K562 (cell line): ENCODE results near the gene ATRAID. TPM values are rescaled to one million over a fixed set of nuclear protein-coding genes. Genes with fewer than 3 reads are reported as not detected.

Experiments used
- ARID1B ChIP-seq: fragments of 450-650 bp; IDR thresholded peaks from 2 replicates; pipeline ENCODE4 v1.6.1; 2016; ENCODE audit warnings: antibody characterized with exemption, mild to moderate bottlenecking, inconsistent platforms
- CBFB ChIP-seq: sonication (generic); formaldehyde crosslinking; IDR thresholded peaks from 2 replicates; pipeline ENCODE4 v1.4.0; 2020; ENCODE audit warnings: mild to moderate bottlenecking, missing genetic modification reagents
- E2F6 ChIP-seq, 2 experiments: IDR thresholded peaks; 2 replicates each; pipeline ENCODE4 v1.6.1; 2011; ENCODE audit warnings: borderline replicate concordance in 1 of 2, control low read depth in 1 of 2, low read depth in 1 of 2, low read length in 1 of 2, mild to moderate bottlenecking in 1 of 2, mixed read lengths in 1 of 2, moderate library complexity in 1 of 2; ENCODE audit not compliant: insufficient read depth in 1 of 2, insufficient read length in 1 of 2, poor library complexity in 1 of 2, severe bottlenecking in 1 of 2; ENCODE audit errors: extremely low read depth in 1 of 2
- HDAC1 ChIP-seq, 2 experiments: fragments of 450-650 bp; IDR thresholded peaks; 2 replicates each; pipeline ENCODE4 v1.6.1; 2016 to 2017; ENCODE audit warnings: inconsistent platforms in 1 of 2, mild to moderate bottlenecking in 1 of 2, moderate library complexity in 1 of 2
- HMGN3 ChIP-seq: IDR thresholded peaks from 2 replicates; pipeline ENCODE4 v1.6.1; 2011; ENCODE audit warnings: borderline replicate concordance, low read depth, mild to moderate bottlenecking, mixed read lengths, low read length; ENCODE audit not compliant: insufficient read length; ENCODE audit errors: extremely low read depth
- LCOR ChIP-seq: sonication (generic); formaldehyde crosslinking; IDR thresholded peaks from 2 replicates; pipeline ENCODE4 v1.8.0; 2022; ENCODE audit warnings: mild to moderate bottlenecking, missing genetic modification reagents
- MTA1 ChIP-seq: fragments of 450-650 bp; IDR thresholded peaks from 2 replicates; pipeline ENCODE4 v1.6.1; 2017; ENCODE audit warnings: borderline replicate concordance
- SP1 ChIP-seq: sonication (generic); formaldehyde crosslinking; IDR thresholded peaks from 2 replicates; pipeline ENCODE4 v1.8.1; 2022; ENCODE audit warnings: mild to moderate bottlenecking, missing genetic modification reagents
- UBTF ChIP-seq, 2 experiments: IDR thresholded peaks; 2 replicates each; pipeline ENCODE4 v1.6.1; 2012; ENCODE audit warnings: improper control_type of control experiment in 2 of 2, low read depth in 2 of 2, low read length in 2 of 2, borderline replicate concordance in 1 of 2
- ZBTB33 ChIP-seq: sonication (generic); formaldehyde crosslinking; IDR thresholded peaks from 2 replicates; pipeline ENCODE4 v1.8.1; 2023; ENCODE audit warnings: mild to moderate bottlenecking, missing genetic modification reagents
- polyA plus RNA-seq, 8 experiments: library from polyadenylated mRNA; depleted of rRNA in 4 of 8; stranded (reverse) in 5 of 8; unstranded in 3 of 8; fragments of >200 nt; fragmentation: Nextera tagmentation in 2 of 8; fragmentation: Illumina TruSeq in 1 of 8; extraction: Ambion mirVana in 2 of 8; extraction: Trizol in 1 of 8; gene quantifications; 2 replicates each; pipeline versions ENCODE4 v1.2.1 to v1.2.3, GENCODE V29; 2011 to 2014; ENCODE audit warnings: inconsistent platforms in 1 of 8, missing spikeins in 1 of 8
- total RNA-seq, 7 experiments: library from RNA; depleted of rRNA in 6 of 7; stranded (reverse); fragments of >200 nt in 6 of 7; fragmentation: Illumina TruSeq in 2 of 7; extraction: Trizol in 2 of 7; gene quantifications; 2 replicates each; pipeline versions ENCODE4 v1.2.1 to v1.2.3, GENCODE V29; 2011 to 2021; ENCODE audit warnings: low replicate concordance in 1 of 7
- TF ChIP-seq, protein P1 (sequence below), 3 experiments: fragments of 200-800 bp in 1 of 3; sonication (Bioruptor generic) in 1 of 3; sonication (generic) in 1 of 3; formaldehyde crosslinking in 1 of 3; IDR thresholded peaks; 2 replicates each; pipeline versions ENCODE4 v1.6.1 to v1.8.0; 2016 to 2022; ENCODE audit warnings: mild to moderate bottlenecking in 2 of 3, missing compliant biosample characterization in 2 of 3, missing genetic modification characterization in 2 of 3, missing genetic modification reagents in 1 of 3
- TF ChIP-seq, protein P2 (sequence below), 3 experiments: IDR thresholded peaks in 2 of 3; conservative IDR thresholded peaks in 1 of 3; 2 replicates each; pipeline ENCODE4 v1.5.1; 2011 to 2012; ENCODE audit warnings: low read length in 3 of 3, mild to moderate bottlenecking in 3 of 3, control low read depth in 2 of 3, improper control_type of control experiment in 1 of 3, inconsistent platforms in 1 of 3, low read depth in 1 of 3, mixed read lengths in 1 of 3, moderate library complexity in 1 of 3; ENCODE audit not compliant: insufficient read depth in 2 of 3

ATRAID gene
- total and polyA plus RNA-seq, 9 of the 15 experiments (the other 6 are each of a cell fraction or from before 2014, with no cell fraction given): 70.2 to 187 (median 108) TPM

DNA sequence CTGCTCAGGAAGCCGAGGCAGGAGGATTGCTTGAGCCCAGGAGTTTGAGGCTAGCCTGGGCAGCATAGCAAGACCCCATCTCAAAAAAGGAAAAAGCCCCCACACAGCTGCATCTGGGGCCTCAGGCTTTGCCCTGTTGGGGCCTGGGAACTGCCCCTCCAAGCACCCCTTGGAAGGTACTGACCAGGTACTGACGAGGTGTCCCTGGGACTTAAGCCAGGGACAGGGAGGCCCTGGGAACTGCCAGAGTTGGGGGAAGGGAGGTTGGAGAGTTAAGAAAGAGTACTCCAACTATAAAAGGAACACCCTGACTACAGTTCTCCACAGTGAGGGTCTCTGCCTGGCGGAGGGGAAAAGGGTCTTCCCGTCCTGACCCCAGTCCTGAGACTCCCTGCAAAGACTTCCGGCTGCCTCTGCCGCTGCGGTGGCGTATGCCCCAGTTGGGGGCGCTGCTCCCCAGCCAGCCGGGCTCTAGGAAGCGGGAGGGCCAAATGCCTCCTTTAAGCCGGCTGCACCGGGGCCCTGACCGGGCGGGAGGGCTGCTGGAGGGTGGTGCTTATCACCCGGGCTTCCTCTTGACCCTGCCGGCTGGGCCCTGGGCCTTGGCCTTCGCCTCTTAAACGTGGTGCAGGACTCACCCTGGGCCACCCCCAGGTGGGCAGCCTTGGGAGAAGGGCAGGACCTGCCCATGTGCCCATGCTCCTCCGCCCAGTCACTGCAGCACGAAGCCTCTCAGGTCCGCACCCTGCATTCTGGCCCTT, 38.2 kb downstream of the ATRAID start (continued):
- TF ChIP-seq UBTF (IDR thresholded peaks at IDR 0.05; ENCODE audit: borderline replicate concordance in 1 of 2, low read depth in 2 of 2, low read length in 2 of 2): peak; percentile 80 to 93
- peak; percentile 16; the same call in 1 of the 2 replicates for TF ChIP-seq ARID1B
- peak; percentile 59; the same call in 1 of the 2 replicates for TF ChIP-seq CBFB (CRISPR knock-in tag)
- peak; percentile 65; the same call in 1 of the 2 replicates for TF ChIP-seq LCOR (CRISPR knock-in tag)
- TF ChIP-seq, protein P1, sequence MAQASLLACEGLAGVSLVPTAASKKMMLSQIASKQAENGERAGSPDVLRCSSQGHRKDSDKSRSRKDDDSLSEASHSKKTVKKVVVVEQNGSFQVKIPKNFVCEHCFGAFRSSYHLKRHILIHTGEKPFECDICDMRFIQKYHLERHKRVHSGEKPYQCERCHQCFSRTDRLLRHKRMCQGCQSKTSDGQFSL (CRISPR knock-in tag; IDR thresholded peaks at IDR 0.05): 0 out of 2 replicates have a peak, but pooled peaks have one; percentile 49
- TF ChIP-seq, protein P1 (tag; IDR thresholded peaks at IDR 0.05): no peak
- 0 out of 2 replicates have a peak, but pooled peaks have one; percentile 30 for TF ChIP-seq ZBTB33 (CRISPR knock-in tag)
- TF ChIP-seq HDAC1 (IDR thresholded peaks at IDR 0.05): peak in 1 of 2 experiments; percentile 9; a peak in 1 of 4 replicates
- peak; percentile 71 for TF ChIP-seq HMGN3
- TF ChIP-seq, protein P2, sequence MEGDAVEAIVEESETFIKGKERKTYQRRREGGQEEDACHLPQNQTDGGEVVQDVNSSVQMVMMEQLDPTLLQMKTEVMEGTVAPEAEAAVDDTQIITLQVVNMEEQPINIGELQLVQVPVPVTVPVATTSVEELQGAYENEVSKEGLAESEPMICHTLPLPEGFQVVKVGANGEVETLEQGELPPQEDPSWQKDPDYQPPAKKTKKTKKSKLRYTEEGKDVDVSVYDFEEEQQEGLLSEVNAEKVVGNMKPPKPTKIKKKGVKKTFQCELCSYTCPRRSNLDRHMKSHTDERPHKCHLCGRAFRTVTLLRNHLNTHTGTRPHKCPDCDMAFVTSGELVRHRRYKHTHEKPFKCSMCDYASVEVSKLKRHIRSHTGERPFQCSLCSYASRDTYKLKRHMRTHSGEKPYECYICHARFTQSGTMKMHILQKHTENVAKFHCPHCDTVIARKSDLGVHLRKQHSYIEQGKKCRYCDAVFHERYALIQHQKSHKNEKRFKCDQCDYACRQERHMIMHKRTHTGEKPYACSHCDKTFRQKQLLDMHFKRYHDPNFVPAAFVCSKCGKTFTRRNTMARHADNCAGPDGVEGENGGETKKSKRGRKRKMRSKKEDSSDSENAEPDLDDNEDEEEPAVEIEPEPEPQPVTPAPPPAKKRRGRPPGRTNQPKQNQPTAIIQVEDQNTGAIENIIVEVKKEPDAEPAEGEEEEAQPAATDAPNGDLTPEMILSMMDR (IDR thresholded peaks at IDR 0.05 in 2 of 3, conservative IDR thresholded peaks at IDR 0.05 in 1 of 3; ENCODE audit: insufficient read depth in 2 of 3, low read depth in 1 of 3, low read length in 3 of 3): peak; percentile 96 to 98 (median 97)
- no peak for TF ChIP-seq MTA1
- TF ChIP-seq E2F6 (IDR thresholded peaks at IDR 0.05; ENCODE audit: borderline replicate concordance in 1 of 2, extremely low read depth in 1 of 2, insufficient read depth in 1 of 2, insufficient read length in 1 of 2, low read depth in 1 of 2, low read length in 1 of 2, poor library complexity in 1 of 2, severe bottlenecking in 1 of 2): peak in 1 of 2 experiments; percentile 68
- peak; percentile 77 for TF ChIP-seq SP1
